ENCODE measurements around the gene PTPRS.

Gene PTPRS

DNA sequence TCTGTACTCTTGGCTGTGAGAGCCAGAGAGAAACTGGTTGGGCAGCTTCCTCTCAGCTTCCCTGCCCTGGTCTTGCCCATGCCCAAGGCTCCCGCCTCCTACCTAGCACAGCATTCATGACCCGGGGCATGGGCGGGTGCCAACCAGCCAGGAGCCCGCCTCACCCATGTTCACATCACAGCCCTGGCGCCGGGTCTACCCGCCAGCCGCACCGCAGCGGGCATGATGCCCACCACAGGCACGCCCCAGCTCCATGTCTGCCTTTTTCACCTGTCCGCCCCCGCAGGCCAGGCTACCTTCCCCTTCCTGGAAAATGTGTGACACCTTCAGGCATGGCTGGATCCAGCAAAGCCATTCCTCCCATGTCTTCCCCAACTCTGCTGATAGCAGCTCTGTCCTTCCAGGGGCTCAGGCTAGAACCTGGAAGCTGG, 42.1 kb downstream of the PTPRS start:
- no peak for DNase-seq (ENCODE audit: low read depth, low spot score)
- no peak overlapping the region for H3K4me3 ChIP-seq (ENCODE audit: low read depth, low read length)
- TF ChIP-seq, protein P1, sequence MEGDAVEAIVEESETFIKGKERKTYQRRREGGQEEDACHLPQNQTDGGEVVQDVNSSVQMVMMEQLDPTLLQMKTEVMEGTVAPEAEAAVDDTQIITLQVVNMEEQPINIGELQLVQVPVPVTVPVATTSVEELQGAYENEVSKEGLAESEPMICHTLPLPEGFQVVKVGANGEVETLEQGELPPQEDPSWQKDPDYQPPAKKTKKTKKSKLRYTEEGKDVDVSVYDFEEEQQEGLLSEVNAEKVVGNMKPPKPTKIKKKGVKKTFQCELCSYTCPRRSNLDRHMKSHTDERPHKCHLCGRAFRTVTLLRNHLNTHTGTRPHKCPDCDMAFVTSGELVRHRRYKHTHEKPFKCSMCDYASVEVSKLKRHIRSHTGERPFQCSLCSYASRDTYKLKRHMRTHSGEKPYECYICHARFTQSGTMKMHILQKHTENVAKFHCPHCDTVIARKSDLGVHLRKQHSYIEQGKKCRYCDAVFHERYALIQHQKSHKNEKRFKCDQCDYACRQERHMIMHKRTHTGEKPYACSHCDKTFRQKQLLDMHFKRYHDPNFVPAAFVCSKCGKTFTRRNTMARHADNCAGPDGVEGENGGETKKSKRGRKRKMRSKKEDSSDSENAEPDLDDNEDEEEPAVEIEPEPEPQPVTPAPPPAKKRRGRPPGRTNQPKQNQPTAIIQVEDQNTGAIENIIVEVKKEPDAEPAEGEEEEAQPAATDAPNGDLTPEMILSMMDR (IDR thresholded peaks at IDR 0.05; ENCODE audit: insufficient read depth, low read length, missing control alignments) = no peak
- ChIA-PET CTCF (no interaction called here), POLR2A (no interaction called here)

DNA sequence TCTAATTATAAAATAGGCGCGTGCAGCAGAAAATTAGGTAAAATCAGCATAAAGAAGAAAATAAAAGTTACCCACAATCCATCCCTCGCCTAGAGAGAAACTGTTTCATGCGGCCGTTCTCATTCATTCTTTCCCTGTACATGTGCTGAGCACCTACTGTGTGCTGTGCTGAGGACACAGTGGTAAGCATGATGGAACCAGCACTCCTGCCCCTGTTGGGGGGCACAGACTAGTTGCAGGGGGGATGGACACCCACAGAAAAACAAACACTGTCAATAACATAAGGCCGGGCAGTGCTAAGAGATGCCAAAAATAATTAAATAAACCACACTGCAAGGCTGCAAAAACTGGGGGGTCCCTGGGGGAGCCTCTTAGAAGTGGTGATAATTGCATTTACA, 43.3 kb downstream of the PTPRS start:
- POLR2A ChIA-PET = no interaction called here
- DNase-seq (ENCODE audit: low read depth, low spot score) = no peak
- no peak overlapping the region for H3K4me3 ChIP-seq (ENCODE audit: low read depth, low read length)
- CTCF ChIA-PET = no interaction called here
- TF ChIP-seq, protein P1 (IDR thresholded peaks at IDR 0.05; ENCODE audit: insufficient read depth, low read length, missing control alignments) = no peak

DNA sequence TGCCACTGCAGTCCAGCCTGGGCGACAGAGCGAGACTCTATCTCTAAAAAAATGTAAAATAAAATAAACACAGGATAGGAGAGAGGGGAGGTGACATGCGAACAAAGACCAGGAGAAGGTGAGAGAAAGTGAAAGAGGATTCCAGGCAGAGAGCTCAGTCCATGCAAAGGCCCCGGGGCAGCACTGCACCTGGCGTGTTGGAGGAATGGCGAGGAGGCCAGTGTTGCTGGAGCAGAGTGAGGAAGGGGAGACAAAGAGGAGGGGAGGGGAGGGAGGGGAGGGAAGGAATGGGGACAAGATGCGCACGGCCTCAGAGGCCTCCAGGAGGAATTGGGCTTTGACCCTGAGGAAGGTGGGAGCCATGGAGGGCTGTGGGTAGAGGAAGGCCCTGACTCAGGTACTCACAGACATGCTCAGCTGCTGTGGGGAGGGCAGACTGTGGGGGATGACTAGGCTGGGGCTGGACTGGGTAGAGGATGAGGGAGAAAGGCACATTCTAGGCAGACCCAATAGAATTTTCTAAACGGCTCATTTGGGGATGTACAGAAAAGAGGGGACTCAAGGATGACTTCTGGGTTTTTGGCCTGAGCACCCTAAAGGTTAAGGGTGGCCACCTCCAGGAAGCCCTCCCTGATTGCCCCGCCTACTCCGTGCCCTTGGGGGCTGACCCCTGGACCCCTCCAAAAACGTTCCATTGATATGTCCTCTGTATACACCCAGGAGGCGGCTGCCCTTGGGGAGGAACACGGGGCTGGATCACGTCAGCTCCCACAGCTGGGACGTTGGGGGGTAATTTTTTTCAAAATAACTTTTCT, 43.9 kb downstream of the PTPRS start:
- H3K4me3 ChIP-seq (ENCODE audit: low read depth, low read length) = no peak overlapping the region
- TF ChIP-seq, protein P1 (IDR thresholded peaks at IDR 0.05; ENCODE audit: insufficient read depth, low read length, missing control alignments) = no peak
- POLR2A ChIA-PET = no interaction called here
- CTCF ChIA-PET = no interaction called here
- no peak for DNase-seq (ENCODE audit: low read depth, low spot score)

DNA sequence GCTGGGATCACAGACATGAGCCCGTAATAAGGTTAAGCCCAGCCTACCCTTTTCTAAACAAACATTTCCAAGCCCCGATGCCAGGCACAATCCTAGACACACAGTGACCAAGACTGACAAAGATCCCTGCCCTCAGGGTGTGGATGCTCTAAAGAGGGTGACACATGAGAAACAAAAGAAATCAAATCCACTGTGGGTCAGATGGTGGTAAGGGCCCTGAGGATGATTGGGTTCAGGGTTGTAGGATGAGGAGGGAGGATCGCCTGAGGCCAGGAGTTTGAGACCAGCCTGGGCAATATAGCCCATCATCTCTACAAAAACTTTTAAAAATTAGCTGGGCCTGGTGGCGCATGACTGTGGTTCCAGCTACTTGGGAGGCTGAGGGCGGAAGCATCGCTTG, 44.6 kb downstream of the PTPRS start:
- H3K4me3 ChIP-seq (ENCODE audit: low read depth, low read length) = no peak overlapping the region
- TF ChIP-seq, protein P1 (IDR thresholded peaks at IDR 0.05; ENCODE audit: insufficient read depth, low read length, missing control alignments) = no peak
- DNase-seq (ENCODE audit: low read depth, low spot score) = no peak
- ChIA-PET CTCF (no interaction called here), POLR2A (no interaction called here)

DNA sequence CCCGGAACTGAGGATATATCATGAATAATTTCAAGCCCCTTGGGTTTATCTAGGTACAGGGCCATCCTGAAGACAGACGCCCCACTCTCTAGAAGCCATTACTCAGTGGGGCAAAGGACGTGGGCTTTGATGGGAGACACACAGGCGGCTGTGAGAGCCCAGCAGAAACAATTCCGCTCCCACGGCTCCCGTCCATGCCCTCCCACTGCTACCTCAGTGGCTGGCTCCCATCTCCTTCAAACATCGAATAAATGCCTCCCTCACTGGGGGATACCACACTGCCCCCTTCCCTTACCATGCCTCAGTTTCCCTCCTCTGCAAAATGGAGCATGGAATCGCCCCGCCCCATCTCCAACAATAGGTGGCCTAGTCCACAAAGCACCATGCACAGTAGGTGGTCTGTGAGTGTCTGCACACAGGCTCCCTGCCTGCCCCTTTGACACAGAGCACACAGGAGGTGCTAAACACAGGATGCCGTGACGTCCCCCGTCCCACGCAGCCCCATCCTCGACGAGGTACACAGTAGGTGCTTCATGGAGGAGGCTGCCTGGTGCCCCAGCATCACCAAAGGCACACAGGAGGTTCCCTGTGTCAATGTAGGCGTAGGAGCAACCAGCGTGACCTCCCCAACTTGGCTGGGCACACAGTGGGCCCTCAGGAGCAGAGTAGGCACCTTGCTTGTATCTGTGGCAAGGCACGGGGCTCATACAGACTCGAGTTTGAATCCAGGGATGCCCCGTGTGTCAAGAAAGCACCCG, 46.0 kb downstream of the PTPRS start:
- no peak for DNase-seq (ENCODE audit: low read depth, low spot score)
- no peak overlapping the region; the same call in none of the 2 replicates for H3K4me3 ChIP-seq (ENCODE audit: low read depth, low read length)
- POLR2A ChIA-PET = no interaction called here
- TF ChIP-seq, protein P1 (IDR thresholded peaks at IDR 0.05; ENCODE audit: insufficient read depth, low read length, missing control alignments) = no peak
- CTCF ChIA-PET = no interaction called here
